ENCODE measurements around the gene DLEU7.
A peak's percentile ranks its signal among the peaks of the same experiment; 100 is the strongest.

Gene DLEU7

DNA sequence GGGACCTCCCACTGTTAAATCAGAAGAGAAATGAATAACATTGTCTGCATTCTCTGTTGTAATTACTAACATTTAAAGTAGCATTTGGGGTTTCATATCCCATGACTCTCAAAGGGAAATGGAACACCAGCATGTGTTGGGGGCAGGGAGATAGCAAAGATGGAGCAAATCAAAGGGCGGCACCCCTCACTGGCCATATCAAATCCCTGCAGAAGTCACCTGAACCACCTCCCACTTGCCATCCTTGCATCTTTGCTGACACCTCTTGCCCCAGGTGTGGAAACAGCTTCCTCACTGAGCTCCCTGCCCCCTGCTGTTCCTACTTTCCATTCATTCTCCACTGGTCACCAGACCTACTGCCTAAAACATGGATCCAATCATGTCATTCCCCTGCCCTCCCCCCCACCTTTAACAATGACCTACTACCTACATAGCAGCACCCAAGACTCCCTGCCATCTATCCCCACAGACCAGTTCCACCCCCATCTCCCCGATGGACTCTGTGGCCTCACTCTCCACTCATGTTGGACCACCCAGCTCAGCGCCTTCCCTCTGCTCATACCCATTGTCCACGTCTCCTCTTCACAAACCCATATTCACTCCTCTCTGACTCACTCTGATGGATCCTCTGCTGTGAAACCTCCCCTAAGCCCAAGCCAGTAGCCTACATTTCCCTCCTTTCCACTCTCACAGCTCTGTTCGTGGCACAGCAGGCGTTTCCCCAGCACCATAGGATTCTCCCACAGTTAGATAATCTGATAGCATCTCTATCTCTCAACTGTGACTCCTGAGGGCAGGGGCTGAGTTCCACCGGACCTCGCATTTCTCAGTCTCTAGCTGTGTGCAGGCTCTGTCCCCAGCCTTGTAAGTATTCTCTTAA is 55.9 kb downstream of the DLEU7 start:
- no peak for DNase-seq
- TF ChIP-seq, protein P1, sequence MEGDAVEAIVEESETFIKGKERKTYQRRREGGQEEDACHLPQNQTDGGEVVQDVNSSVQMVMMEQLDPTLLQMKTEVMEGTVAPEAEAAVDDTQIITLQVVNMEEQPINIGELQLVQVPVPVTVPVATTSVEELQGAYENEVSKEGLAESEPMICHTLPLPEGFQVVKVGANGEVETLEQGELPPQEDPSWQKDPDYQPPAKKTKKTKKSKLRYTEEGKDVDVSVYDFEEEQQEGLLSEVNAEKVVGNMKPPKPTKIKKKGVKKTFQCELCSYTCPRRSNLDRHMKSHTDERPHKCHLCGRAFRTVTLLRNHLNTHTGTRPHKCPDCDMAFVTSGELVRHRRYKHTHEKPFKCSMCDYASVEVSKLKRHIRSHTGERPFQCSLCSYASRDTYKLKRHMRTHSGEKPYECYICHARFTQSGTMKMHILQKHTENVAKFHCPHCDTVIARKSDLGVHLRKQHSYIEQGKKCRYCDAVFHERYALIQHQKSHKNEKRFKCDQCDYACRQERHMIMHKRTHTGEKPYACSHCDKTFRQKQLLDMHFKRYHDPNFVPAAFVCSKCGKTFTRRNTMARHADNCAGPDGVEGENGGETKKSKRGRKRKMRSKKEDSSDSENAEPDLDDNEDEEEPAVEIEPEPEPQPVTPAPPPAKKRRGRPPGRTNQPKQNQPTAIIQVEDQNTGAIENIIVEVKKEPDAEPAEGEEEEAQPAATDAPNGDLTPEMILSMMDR (IDR thresholded peaks at IDR 0.05; ENCODE audit: low read depth, low read length): no peak

DNA sequence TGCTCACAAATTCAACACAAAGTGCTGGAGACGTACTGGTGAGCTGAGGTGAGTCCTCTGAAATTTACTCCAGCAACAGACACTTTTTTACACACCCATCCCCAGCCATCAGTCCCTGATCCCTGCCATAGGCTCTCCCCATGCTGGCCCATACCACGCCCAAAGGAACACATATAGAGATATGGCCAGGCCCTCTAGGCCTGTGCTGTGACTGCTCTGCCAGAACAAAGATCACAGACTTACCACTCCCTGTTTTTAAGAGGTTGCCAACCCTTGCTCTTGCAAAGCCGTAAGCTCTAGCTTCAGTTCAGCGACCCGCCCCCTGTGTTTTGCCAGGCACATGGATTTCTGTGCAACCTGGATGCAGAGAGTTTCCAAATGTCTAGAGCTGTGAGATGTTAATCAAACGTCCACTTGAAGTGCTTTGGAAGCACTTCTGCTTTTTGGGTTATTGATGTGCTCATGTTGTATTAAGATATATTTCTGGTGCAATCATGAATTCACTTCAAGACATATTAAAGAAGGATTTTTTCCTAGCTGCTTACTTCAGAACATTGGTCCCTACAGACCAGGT is 59.7 kb downstream of the DLEU7 start:
- TF ChIP-seq, protein P1 (IDR thresholded peaks at IDR 0.05; ENCODE audit: low read depth, low read length): no peak
- DNase-seq: no peak
- Histone ChIP-seq H3K27me3 (no peaks in the 10 kb centered on the region), H3K4me1 (peaks cover 8% of the 10 kb centered on the region; the same call in 1 of the 2 replicates), H3K9me3 (no peaks in the 10 kb centered on the region), H3K4me3 (ENCODE audit: low read depth, low read length) (no peak overlapping the region), H3K36me3 (no peaks in the 10 kb centered on the region)

More for the DNA sequence above, 55.9 kb downstream of the DLEU7 start:
- Histone ChIP-seq H3K4me3 (ENCODE audit: low read depth, low read length) (no peak overlapping the region), H3K27me3 (no peaks in the 10 kb centered on the region), H3K9me3 (no peaks in the 10 kb centered on the region), H3K36me3 (no peaks in the 10 kb centered on the region), H3K4me1 (no peaks in the 10 kb centered on the region)

GRCh38 chr13:50783066-50783465 is 60.4 kb downstream of the DLEU7 start:
- no peak for DNase-seq
- Histone ChIP-seq H3K36me3 (no peaks in the 10 kb centered on the region), H3K4me1 (peaks cover 9% of the 10 kb centered on the region; the same call in 1 of the 2 replicates), H3K4me3 (ENCODE audit: low read depth, low read length) (no peak overlapping the region), H3K27me3 (no peaks in the 10 kb centered on the region), H3K9me3 (no peaks in the 10 kb centered on the region)
- TF ChIP-seq, protein P1 (IDR thresholded peaks at IDR 0.05; ENCODE audit: low read depth, low read length): no peak

DNA sequence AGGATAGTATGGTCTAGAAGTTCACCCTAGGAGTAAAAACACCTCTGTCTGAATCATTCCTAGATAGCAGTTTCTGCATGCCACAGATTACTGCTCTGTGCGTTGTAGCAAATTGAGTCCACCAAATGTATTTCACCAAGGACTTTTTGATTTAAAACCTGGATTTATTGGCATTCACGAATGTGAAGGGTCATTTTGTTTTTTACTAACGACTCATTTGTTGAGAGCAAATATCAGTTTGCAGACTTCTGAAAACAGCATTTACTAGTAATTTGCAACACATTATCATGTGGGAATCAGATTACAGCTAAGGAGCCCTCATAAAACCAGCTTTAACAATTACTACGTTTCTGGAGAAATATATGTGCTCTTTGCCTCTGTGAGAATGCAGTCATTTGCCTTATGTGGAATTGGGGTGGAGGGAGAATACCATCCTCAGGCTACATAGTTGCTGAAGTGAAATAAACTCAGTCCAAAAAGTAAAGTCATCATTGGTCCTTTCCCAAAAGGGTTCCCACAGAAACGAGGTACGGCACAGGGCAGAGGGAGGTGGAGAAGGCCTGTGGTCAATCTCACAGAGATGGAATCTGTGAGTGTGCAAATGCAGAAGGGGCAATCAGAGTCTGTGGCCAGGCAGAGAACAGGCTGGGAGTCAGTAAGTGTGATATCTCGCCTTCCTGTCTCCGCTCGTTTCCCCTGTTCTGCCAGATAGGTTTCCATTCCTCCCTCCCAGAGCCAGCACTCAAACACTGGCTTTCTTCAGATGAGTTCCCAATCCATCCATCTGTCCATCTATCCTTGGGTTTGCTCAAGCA is 63.1 kb downstream of the DLEU7 start:
- Histone ChIP-seq H3K4me3 (ENCODE audit: low read depth, low read length) (no peak overlapping the region), H3K4me1 (peaks cover 9% of the 10 kb centered on the region; the same call in 1 of the 2 replicates), H3K36me3 (no peaks in the 10 kb centered on the region), H3K27me3 (no peaks in the 10 kb centered on the region), H3K9me3 (no peaks in the 10 kb centered on the region)
- TF ChIP-seq, protein P1 (IDR thresholded peaks at IDR 0.05; ENCODE audit: low read depth, low read length): no peak
- DNase-seq: no peak

GRCh38 chr13:50779443-50780200 is 63.9 kb downstream of the DLEU7 start:
- Histone ChIP-seq H3K9me3 (no peaks in the 10 kb centered on the region), H3K27me3 (no peaks in the 10 kb centered on the region), H3K36me3 (no peaks in the 10 kb centered on the region), H3K4me3 (ENCODE audit: low read depth, low read length) (no peak overlapping the region), H3K4me1 (peaks cover 9% of the 10 kb centered on the region; the same call in 1 of the 2 replicates)
- TF ChIP-seq, protein P1 (IDR thresholded peaks at IDR 0.05; ENCODE audit: low read depth, low read length): 0 out of 2 replicates have a peak, but pooled peaks have one; percentile 0
- DNase-seq: peak; percentile 49

All from BE2C (cell line).